SK-N-SH (cell line): ENCODE results near the gene MACROD2. TPM values are rescaled to one million over a fixed set of nuclear protein-coding genes. Genes with fewer than 3 reads are reported as not detected.

Experiments used
- CTCF ChIA-PET: fragments of 300-600, 350-600 bp; formaldehyde crosslinking; extraction: SDS; loops from one replicate; lab custom pipeline; 2021; lab: Yijun Ruan, JAX
- POLR2A ChIA-PET: fragments of 350-600 bp; sonication (Branson Sonifier 250); formaldehyde crosslinking; extraction: SDS; loops from one replicate; lab custom pipeline; 2020; ENCODE audit warnings: antibody characterized with exemption, inconsistent platforms; lab: Yijun Ruan, JAX
- DNase-seq: peaks from one replicate; pipeline ENCODE4 v3.0.0; 2012
- H2AFZ ChIP-seq: fragments of 200-600 bp; sonication (generic); 2 replicates; pipeline ENCODE4 v1.8.1; 2016; ENCODE audit warnings: antibody characterized with exemption, mild to moderate bottlenecking, low read depth
- H3F3A ChIP-seq: fragments of 200-600 bp; sonication (generic); replicated peaks from 2 replicates; pipeline ENCODE3; 2016; ENCODE audit warnings: antibody characterized with exemption, mild to moderate bottlenecking; ENCODE audit not compliant: insufficient read depth
- H3K27ac ChIP-seq, 2 experiments: fragments of 200-500 bp in 1 of 2; fragments of 200-600 bp in 1 of 2; sonication (Bioruptor generic) in 1 of 2; sonication (generic), shearing (Covaris generic) in 1 of 2; 2 replicates each; pipeline versions ENCODE4 v1.5.1 to v1.6.1; 2014 to 2016; ENCODE audit warnings: low read depth in 2 of 2, inconsistent platforms in 1 of 2, low read length in 1 of 2, mild to moderate bottlenecking in 1 of 2, mixed read lengths in 1 of 2
- H3K27me3 ChIP-seq: fragments of 200-600 bp; sonication (generic), shearing (Covaris generic); 2 replicates; pipeline ENCODE4 v1.6.1; 2016; ENCODE audit warnings: mixed run types; ENCODE audit not compliant: insufficient read depth
- H3K36me3 ChIP-seq, 2 experiments: fragments of 200-500 bp in 1 of 2; fragments of 200-600 bp in 1 of 2; sonication (Bioruptor generic) in 1 of 2; sonication (generic) in 1 of 2; replicated peaks in 1 of 2; 2 replicates each; pipeline versions ENCODE3 to v1.5.1; 2014 to 2016; ENCODE audit warnings: low read length in 1 of 2, mild to moderate bottlenecking in 1 of 2; ENCODE audit not compliant: insufficient read depth in 2 of 2, control insufficient read depth in 1 of 2
- H3K4me1 ChIP-seq, 2 experiments: fragments of 200-500 bp in 1 of 2; fragments of 200-600 bp in 1 of 2; sonication (Bioruptor generic) in 1 of 2; sonication (generic), shearing (Covaris generic) in 1 of 2; 2 replicates each; pipeline versions ENCODE4 v1.5.1 to v1.6.1; 2014 to 2016; ENCODE audit warnings: low read depth in 1 of 2, low read length in 1 of 2, mixed run types in 1 of 2; ENCODE audit not compliant: insufficient read depth in 2 of 2, control insufficient read depth in 1 of 2
- H3K4me2 ChIP-seq: fragments of 200-600 bp; sonication (generic), shearing (Covaris generic); 2 replicates; pipeline ENCODE4 v1.6.1; 2017; ENCODE audit warnings: mixed run types
- H3K4me3 ChIP-seq, 2 experiments: fragments of 200-500 bp in 1 of 2; fragments of 200-600 bp in 1 of 2; sonication (Bioruptor generic) in 1 of 2; sonication (generic), shearing (Covaris generic) in 1 of 2; 2 replicates each; pipeline versions ENCODE4 v1.5.1 to v1.8.1; 2014 to 2016; ENCODE audit warnings: low read depth in 2 of 2, inconsistent platforms in 1 of 2, low read length in 1 of 2, mild to moderate bottlenecking in 1 of 2, mixed read lengths in 1 of 2, moderate library complexity in 1 of 2
- H3K79me2 ChIP-seq: fragments of 200-600 bp; sonication (generic); 2 replicates; pipeline ENCODE4 v1.8.1; 2017; ENCODE audit warnings: mild to moderate bottlenecking; ENCODE audit not compliant: insufficient read depth
- H3K9ac ChIP-seq: fragments of 200-600 bp; sonication (generic); 2 replicates; pipeline ENCODE4 v1.6.1; 2017; ENCODE audit warnings: mixed run types
- H3K9me2 ChIP-seq: fragments of 200-600 bp; sonication (generic); 2 replicates; pipeline ENCODE4 v1.6.1; 2017; ENCODE audit warnings: mixed run types
- H3K9me3 ChIP-seq: fragments of 200-600 bp; sonication (generic); 2 replicates; pipeline ENCODE4 v1.6.1; 2017; ENCODE audit warnings: mixed run types, mild to moderate bottlenecking, moderate library complexity
- H4K20me1 ChIP-seq: fragments of 200-600 bp; sonication (generic); 2 replicates; pipeline ENCODE4 v1.6.1; 2017; ENCODE audit warnings: mild to moderate bottlenecking, mixed run types; ENCODE audit not compliant: insufficient read depth
- CHD2 ChIP-seq: fragments of 150-350 bp; IDR thresholded peaks from 2 replicates; pipeline ENCODE4 v1.6.1; 2018; ENCODE audit warnings: low read length; ENCODE audit not compliant: partially characterized antibody
- EP300 ChIP-seq, 2 experiments: IDR thresholded peaks; 2 replicates each; pipeline versions ENCODE4 v1.4.0 to v1.6.1; 2012; ENCODE audit warnings: borderline replicate concordance in 1 of 2, low read depth in 1 of 2, low read length in 1 of 2
- EZH2phosphoT487 ChIP-seq: fragments of 200-600 bp; sonication (generic); IDR thresholded peaks from 2 replicates; pipeline ENCODE4 v1.6.1; 2017; ENCODE audit warnings: low read depth, mixed run types, mild to moderate bottlenecking, antibody characterized with exemption, moderate library complexity, borderline replicate concordance
- FOXM1 ChIP-seq: IDR thresholded peaks from 2 replicates; pipeline ENCODE4 v1.4.0; 2012; ENCODE audit warnings: low read depth, mild to moderate bottlenecking
- MAX ChIP-seq: IDR thresholded peaks from 2 replicates; pipeline ENCODE4 v1.4.0; 2012; ENCODE audit warnings: low read depth
- MEF2A ChIP-seq: IDR thresholded peaks from 2 replicates; pipeline ENCODE4 v1.4.0; 2012; ENCODE audit warnings: low read depth, borderline replicate concordance
- NRF1 ChIP-seq: IDR thresholded peaks from 2 replicates; pipeline ENCODE4 v1.6.1; 2012; ENCODE audit warnings: low read depth, mild to moderate bottlenecking, low read length
- POLR2AphosphoS5 ChIP-seq: IDR thresholded peaks from 2 replicates; pipeline ENCODE4 v1.6.1; 2012; ENCODE audit warnings: low read depth, low read length
- RCOR1 ChIP-seq: fragments of 150-350 bp; IDR thresholded peaks from 2 replicates; pipeline ENCODE4 v1.6.1; 2017; ENCODE audit warnings: antibody characterized with exemption, low read length
- SIN3A ChIP-seq: IDR thresholded peaks from 2 replicates; pipeline ENCODE4 v1.6.1; 2012; ENCODE audit warnings: low read depth, mild to moderate bottlenecking, low read length, moderate library complexity, borderline replicate concordance
- TCF12 ChIP-seq: IDR thresholded peaks from 2 replicates; pipeline ENCODE4 v1.4.0; 2012
- YY1 ChIP-seq: IDR thresholded peaks from 2 replicates; pipeline ENCODE4 v1.4.0; 2012; ENCODE audit warnings: low read depth, mild to moderate bottlenecking
- WGBS: methylation state at CpG from one replicate; pipeline ENCODE4 v1.1.6; 2017; ENCODE audit warnings: low lambda C conversion rate; 5-methylcytosine and 5-hydroxymethylcytosine counted together
- polyA plus RNA-seq, 3 experiments: library from polyadenylated mRNA; depleted of rRNA; stranded (reverse); fragments of >200 nt; gene quantifications; 2 replicates each; pipeline ENCODE4 v1.2.3, GENCODE V29; 2012
- TF ChIP-seq, protein P1 (sequence below): IDR thresholded peaks from 2 replicates; pipeline ENCODE4 v1.4.0; 2012; ENCODE audit warnings: low read depth, borderline replicate concordance
- TF ChIP-seq, protein P2 (sequence below): fragments of 200-600 bp; sonication (generic); IDR thresholded peaks from 2 replicates; pipeline ENCODE4 v1.6.1; 2017; ENCODE audit warnings: antibody characterized with exemption, mild to moderate bottlenecking, moderate library complexity
- TF ChIP-seq, protein P3 (sequence below): fragments of 150-350 bp; IDR thresholded peaks from 2 replicates; pipeline ENCODE4 v1.6.1; 2016; ENCODE audit warnings: mild to moderate bottlenecking, low read depth, low read length
- TF ChIP-seq, protein P4 (sequence below): IDR thresholded peaks from 2 replicates; pipeline ENCODE4 v1.6.1; 2012; ENCODE audit warnings: mild to moderate bottlenecking, low read depth, low read length, moderate library complexity

MACROD2 gene
- polyA plus RNA-seq, 1 of the 3 experiments (the other 2 are of a cell fraction): 0.33 TPM

DNA sequence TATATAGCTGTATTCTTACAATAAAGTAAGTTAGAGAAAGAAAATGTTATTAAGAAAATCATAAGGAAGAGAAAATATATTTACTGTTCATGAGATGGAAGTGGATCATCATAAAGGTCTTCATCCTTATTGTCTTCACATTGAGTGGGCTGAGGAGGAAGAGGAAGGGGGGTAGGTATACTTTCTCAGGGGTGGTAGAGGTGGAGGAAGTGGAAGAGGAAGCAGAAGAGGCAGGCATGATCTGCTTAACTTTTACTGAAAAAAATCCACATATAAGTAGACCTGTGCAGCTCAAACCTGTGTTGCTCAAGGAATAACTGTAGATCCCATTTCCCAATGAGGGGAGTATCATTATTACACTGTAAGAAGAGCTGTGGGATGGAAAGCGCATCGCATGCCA is 1863.7 kb downstream of the MACROD2 start:
- POLR2A ChIA-PET: no interaction called here

GRCh38 chr20:15860850-15861249 is 1865.5 kb downstream of the MACROD2 start:
- no peaks in the 10 kb centered on the region for H3K79me2 ChIP-seq
- H3K9me2 ChIP-seq: no peaks in the 10 kb centered on the region
- H3K4me3 ChIP-seq: no peak overlapping the region
- ChIA-PET CTCF (no interaction called here), POLR2A (no interaction called here)
- TF ChIP-seq CHD2 (no peak), MEF2A (no peak)
- H3F3A ChIP-seq: no peaks in the 10 kb centered on the region
- H3K27me3 ChIP-seq: no peaks in the 10 kb centered on the region
- WGBS: 41% methylated on average over 2 of the region's 2 CpGs
- H3K9me3 ChIP-seq: no peaks in the 10 kb centered on the region
- no peak overlapping the region for H2AFZ ChIP-seq
- no peak overlapping the region for H3K9ac ChIP-seq
- H3K36me3 ChIP-seq: no peaks in the 10 kb centered on the region
- no peaks in the 10 kb centered on the region for H4K20me1 ChIP-seq
- no peak overlapping the region for H3K4me2 ChIP-seq
- H3K4me1 ChIP-seq: no peaks in the 10 kb centered on the region
- DNase-seq: no peak
- H3K27ac ChIP-seq: no peak overlapping the region

More for the DNA sequence above, 1863.7 kb downstream of the MACROD2 start:
- 77% methylated on average over 2 of the region's 2 CpGs for WGBS
- Histone ChIP-seq H3K4me3 (no peak overlapping the region), H3K27me3 (no peaks in the 10 kb centered on the region), H3K79me2 (no peaks in the 10 kb centered on the region), H4K20me1 (no peaks in the 10 kb centered on the region), H3K9me3 (no peaks in the 10 kb centered on the region), H3K4me1 (no peaks in the 10 kb centered on the region), H2AFZ (no peak overlapping the region), H3K27ac (no peak overlapping the region), H3F3A (no peaks in the 10 kb centered on the region), H3K9me2 (no peaks in the 10 kb centered on the region), H3K36me3 (no peaks in the 10 kb centered on the region)
- DNase-seq: no peak
- CTCF ChIA-PET: interaction anchor here (1.0 kb wide), 1 partner anchor 35 kb away, joined by 3 read pairs; no protein-coding TSS in a partner anchor
- no peak for TF ChIP-seq CHD2
- TF ChIP-seq MEF2A: no peak
- TF ChIP-seq, protein P1, sequence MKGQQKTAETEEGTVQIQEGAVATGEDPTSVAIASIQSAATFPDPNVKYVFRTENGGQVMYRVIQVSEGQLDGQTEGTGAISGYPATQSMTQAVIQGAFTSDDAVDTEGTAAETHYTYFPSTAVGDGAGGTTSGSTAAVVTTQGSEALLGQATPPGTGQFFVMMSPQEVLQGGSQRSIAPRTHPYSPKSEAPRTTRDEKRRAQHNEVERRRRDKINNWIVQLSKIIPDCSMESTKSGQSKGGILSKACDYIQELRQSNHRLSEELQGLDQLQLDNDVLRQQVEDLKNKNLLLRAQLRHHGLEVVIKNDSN: no peak
- TF ChIP-seq TCF12: no peak
- no peak for TF ChIP-seq MAX
- TF ChIP-seq, protein P2, sequence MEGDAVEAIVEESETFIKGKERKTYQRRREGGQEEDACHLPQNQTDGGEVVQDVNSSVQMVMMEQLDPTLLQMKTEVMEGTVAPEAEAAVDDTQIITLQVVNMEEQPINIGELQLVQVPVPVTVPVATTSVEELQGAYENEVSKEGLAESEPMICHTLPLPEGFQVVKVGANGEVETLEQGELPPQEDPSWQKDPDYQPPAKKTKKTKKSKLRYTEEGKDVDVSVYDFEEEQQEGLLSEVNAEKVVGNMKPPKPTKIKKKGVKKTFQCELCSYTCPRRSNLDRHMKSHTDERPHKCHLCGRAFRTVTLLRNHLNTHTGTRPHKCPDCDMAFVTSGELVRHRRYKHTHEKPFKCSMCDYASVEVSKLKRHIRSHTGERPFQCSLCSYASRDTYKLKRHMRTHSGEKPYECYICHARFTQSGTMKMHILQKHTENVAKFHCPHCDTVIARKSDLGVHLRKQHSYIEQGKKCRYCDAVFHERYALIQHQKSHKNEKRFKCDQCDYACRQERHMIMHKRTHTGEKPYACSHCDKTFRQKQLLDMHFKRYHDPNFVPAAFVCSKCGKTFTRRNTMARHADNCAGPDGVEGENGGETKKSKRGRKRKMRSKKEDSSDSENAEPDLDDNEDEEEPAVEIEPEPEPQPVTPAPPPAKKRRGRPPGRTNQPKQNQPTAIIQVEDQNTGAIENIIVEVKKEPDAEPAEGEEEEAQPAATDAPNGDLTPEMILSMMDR: no peak
- TF ChIP-seq, all 33 proteins: peak for 0
- H3K4me2 ChIP-seq: no peak overlapping the region
- no peak overlapping the region for H3K9ac ChIP-seq

DNA sequence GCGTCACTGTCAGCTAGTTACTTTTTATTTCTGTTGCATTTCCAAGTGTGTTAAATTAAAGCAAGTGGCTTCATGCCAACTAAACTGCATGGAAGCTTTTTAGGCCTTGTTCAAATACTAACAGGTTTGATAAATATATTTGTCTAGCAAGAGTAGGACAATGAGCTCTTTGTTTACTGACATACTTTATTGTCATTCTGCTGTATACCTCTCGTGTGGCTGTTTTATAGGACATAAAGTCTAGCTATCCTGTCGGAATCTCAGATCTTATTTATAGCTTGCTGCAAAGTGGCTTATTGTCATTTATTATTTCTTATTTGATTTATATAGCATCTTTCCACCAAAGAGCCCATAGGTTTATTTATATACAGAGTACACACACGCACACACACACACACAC is 1866.9 kb downstream of the MACROD2 start:
- ChIA-PET CTCF (no interaction called here), POLR2A (no interaction called here)
- H3K27ac ChIP-seq: no peak overlapping the region
- H3K9ac ChIP-seq: no peak overlapping the region
- 61% methylated on average over 4 of the region's 4 CpGs for WGBS
- H2AFZ ChIP-seq: no peak overlapping the region
- no peaks in the 10 kb centered on the region for H3K79me2 ChIP-seq
- no peaks in the 10 kb centered on the region for H3F3A ChIP-seq
- H3K4me1 ChIP-seq: no peaks in the 10 kb centered on the region
- H3K9me2 ChIP-seq: no peaks in the 10 kb centered on the region
- H3K4me2 ChIP-seq: no peak overlapping the region
- no peak for DNase-seq
- no peaks in the 10 kb centered on the region for H3K9me3 ChIP-seq
- no peaks in the 10 kb centered on the region for H4K20me1 ChIP-seq
- no peaks in the 10 kb centered on the region for H3K36me3 ChIP-seq
- no peak overlapping the region for H3K4me3 ChIP-seq
- no peaks in the 10 kb centered on the region for H3K27me3 ChIP-seq
- no peak for TF ChIP-seq YY1
- no peak for TF ChIP-seq NRF1
- no peak for TF ChIP-seq EP300 (IDR thresholded peaks at IDR 0.05; ENCODE audit: borderline replicate concordance in 1 of 2, low read depth in 1 of 2, low read length in 1 of 2)
- TF ChIP-seq, protein P3, sequence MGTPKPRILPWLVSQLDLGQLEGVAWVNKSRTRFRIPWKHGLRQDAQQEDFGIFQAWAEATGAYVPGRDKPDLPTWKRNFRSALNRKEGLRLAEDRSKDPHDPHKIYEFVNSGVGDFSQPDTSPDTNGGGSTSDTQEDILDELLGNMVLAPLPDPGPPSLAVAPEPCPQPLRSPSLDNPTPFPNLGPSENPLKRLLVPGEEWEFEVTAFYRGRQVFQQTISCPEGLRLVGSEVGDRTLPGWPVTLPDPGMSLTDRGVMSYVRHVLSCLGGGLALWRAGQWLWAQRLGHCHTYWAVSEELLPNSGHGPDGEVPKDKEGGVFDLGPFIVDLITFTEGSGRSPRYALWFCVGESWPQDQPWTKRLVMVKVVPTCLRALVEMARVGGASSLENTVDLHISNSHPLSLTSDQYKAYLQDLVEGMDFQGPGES: no peak
- no peak for TF ChIP-seq POLR2AphosphoS5
- TF ChIP-seq, protein P4, sequence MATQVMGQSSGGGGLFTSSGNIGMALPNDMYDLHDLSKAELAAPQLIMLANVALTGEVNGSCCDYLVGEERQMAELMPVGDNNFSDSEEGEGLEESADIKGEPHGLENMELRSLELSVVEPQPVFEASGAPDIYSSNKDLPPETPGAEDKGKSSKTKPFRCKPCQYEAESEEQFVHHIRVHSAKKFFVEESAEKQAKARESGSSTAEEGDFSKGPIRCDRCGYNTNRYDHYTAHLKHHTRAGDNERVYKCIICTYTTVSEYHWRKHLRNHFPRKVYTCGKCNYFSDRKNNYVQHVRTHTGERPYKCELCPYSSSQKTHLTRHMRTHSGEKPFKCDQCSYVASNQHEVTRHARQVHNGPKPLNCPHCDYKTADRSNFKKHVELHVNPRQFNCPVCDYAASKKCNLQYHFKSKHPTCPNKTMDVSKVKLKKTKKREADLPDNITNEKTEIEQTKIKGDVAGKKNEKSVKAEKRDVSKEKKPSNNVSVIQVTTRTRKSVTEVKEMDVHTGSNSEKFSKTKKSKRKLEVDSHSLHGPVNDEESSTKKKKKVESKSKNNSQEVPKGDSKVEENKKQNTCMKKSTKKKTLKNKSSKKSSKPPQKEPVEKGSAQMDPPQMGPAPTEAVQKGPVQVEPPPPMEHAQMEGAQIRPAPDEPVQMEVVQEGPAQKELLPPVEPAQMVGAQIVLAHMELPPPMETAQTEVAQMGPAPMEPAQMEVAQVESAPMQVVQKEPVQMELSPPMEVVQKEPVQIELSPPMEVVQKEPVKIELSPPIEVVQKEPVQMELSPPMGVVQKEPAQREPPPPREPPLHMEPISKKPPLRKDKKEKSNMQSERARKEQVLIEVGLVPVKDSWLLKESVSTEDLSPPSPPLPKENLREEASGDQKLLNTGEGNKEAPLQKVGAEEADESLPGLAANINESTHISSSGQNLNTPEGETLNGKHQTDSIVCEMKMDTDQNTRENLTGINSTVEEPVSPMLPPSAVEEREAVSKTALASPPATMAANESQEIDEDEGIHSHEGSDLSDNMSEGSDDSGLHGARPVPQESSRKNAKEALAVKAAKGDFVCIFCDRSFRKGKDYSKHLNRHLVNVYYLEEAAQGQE: no peak
- TF ChIP-seq EZH2phosphoT487: no peak
- TF ChIP-seq SIN3A: no peak
- TF ChIP-seq RCOR1: no peak
- TF ChIP-seq FOXM1: no peak
